PC-3 (cell line): ENCODE results near the gene SERINC2.
"Not testable (repeated sequence)": the region's sequence is repeated elsewhere in the genome, so short reads cannot be mapped to it uniquely, and the experiment has no call there.

ENCODE experiments used
- EZH2 ChIP-seq: fragments of 300-600 bp; sonication (generic); IDR thresholded peaks from one replicate; pipeline ENCODE4 v1.6.1; 2017; ENCODE audit warnings: antibody characterized with exemption, mild to moderate bottlenecking, low read length; ENCODE audit not compliant: unreplicated experiment
- EZH2phosphoT487 ChIP-seq: fragments of 300-600 bp; sonication (generic); IDR thresholded peaks from 2 replicates; pipeline ENCODE4 v1.6.1; 2018; ENCODE audit warnings: mild to moderate bottlenecking, antibody characterized with exemption, low read length, borderline replicate concordance
- TF ChIP-seq, protein P1 (sequence below): fragments of 300-600 bp; sonication (generic); conservative IDR thresholded peaks from 2 replicates; pipeline ENCODE4 v1.5.1; 2017; ENCODE audit warnings: antibody characterized with exemption, low read depth, mild to moderate bottlenecking, low read length

DNA sequence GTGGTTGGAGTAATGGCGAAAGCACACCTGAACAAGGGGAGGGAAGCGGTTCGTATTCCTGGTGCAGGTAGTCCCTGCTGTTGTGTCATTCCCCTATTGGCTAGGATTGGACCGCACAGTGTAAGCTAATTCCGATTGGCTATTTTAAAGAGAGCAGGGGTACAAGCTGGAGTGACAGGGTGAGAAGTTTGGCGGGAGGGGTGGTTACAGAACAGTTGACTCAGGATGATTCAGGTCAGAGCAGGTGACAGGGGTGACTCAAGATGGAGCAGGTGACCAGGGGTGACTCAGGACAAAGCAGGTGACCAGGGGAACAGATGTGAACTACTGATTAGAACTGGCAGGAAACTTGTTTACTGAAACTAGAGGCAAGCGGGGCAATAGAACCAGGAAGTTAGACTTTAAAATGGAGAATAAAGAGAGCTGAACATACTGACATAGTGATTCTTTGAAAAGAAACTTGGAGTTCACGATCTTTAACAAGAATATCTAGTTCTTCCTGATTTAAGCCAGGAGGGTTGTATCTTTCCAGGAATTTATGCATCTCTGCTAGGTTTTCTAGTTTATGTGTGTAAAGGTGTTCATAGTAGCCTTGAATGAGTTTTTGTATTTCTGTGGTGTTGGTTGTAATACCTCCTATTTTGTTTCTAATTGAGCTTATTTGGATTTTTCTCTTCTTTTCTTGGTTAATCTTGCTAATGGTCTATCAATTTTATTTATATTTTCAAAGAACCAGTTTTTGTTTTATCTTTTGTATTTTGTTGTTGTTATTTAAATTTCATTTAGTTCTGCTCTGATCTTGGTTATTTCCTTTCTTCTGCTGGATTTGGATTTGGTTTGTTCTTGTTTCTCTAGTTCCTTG, 58.7 kb downstream of the SERINC2 start:
- TF ChIP-seq, protein P1, sequence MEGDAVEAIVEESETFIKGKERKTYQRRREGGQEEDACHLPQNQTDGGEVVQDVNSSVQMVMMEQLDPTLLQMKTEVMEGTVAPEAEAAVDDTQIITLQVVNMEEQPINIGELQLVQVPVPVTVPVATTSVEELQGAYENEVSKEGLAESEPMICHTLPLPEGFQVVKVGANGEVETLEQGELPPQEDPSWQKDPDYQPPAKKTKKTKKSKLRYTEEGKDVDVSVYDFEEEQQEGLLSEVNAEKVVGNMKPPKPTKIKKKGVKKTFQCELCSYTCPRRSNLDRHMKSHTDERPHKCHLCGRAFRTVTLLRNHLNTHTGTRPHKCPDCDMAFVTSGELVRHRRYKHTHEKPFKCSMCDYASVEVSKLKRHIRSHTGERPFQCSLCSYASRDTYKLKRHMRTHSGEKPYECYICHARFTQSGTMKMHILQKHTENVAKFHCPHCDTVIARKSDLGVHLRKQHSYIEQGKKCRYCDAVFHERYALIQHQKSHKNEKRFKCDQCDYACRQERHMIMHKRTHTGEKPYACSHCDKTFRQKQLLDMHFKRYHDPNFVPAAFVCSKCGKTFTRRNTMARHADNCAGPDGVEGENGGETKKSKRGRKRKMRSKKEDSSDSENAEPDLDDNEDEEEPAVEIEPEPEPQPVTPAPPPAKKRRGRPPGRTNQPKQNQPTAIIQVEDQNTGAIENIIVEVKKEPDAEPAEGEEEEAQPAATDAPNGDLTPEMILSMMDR = not testable (repeated sequence)
- not testable (repeated sequence) for TF ChIP-seq EZH2, EZH2phosphoT487
